Putamen (tissue), 1 donor: ENCODE measurements around the gene NPTXR.
"Not testable (repeated sequence)": the region's sequence is repeated elsewhere in the genome, so short reads cannot be mapped to it uniquely, and the experiment has no call there.

Experiments used
- DNase-seq: peaks from one replicate; pipeline ENCODE4 v3.0.0-alpha.2; 2016; ENCODE audit warnings: low spot score

Gene NPTXR

GRCh38 chr22:38831166-38831945 is 12.5 kb downstream of the NPTXR start:
- no peak for DNase-seq

DNA sequence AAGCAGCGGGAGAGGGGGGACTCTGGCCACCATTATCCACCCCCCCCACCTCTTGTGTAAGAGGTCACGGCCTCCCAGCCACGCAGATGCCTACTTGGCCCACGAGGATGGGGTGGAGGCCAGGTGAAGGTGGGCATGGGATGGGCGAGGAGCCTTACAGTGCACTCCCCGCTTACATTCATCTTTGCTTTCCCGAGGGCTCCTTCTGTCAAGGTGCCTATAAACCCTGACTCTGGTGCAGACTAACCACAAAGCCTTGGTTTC is 13.1 kb downstream of the NPTXR start:
- no peak for DNase-seq

GRCh38 chr22:38830026-38830844 is 13.6 kb downstream of the NPTXR start:
- DNase-seq: no peak

DNA sequence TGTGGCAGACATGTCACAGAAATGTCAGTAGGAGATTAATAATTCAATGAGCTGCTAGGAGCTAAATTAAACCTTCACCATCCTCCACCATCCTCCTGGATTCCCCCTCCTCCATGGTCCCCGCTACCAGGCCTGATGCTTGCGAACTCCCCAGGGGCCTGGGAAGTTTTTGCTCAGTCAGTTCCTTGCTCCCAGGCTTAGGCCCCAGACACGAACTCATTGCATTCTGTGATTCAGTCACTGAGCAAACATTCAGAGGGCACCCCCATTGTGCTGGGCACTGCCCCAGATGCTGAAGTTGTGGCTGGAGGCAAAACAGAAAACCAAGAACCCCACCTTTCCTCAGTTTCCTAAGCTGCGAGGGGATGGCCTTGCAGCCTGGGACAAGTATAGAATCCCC is 14.3 kb downstream of the NPTXR start:
- DNase-seq: no peak

GRCh38 chr22:38828616-38829205 is 15.1 kb downstream of the NPTXR start:
- no peak for DNase-seq

DNA sequence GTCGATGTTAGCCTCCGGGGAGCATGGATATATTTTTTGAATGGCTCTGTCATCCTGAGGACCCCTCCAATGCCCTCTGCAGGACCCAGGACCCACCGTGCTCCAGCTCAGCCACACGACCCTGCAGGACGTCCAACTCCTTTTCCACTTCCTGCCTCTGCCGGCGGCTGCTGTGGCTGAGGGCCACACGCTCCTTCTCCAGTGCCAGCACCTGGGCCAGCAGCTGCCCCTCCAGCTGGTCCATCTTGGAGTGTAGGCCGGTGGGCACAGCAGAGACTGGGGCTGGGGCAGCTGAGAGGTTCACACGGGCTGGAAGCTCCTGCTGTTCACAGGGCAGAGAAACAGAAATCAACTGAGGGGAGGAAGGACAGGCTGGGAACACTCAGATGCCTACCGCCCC is 15.6 kb downstream of the NPTXR start:
- no peak for DNase-seq

GRCh38 chr22:38827510-38827909 is 16.3 kb downstream of the NPTXR start:
- DNase-seq: no peak

- DNase-seq: no peak
Observed at GRCh38 chr22:38826801-38827200, 17.0 kb downstream of the NPTXR start.

- no peak for DNase-seq
Observed at GRCh38 chr22:38826386-38826785, 17.4 kb downstream of the NPTXR start.

DNA sequence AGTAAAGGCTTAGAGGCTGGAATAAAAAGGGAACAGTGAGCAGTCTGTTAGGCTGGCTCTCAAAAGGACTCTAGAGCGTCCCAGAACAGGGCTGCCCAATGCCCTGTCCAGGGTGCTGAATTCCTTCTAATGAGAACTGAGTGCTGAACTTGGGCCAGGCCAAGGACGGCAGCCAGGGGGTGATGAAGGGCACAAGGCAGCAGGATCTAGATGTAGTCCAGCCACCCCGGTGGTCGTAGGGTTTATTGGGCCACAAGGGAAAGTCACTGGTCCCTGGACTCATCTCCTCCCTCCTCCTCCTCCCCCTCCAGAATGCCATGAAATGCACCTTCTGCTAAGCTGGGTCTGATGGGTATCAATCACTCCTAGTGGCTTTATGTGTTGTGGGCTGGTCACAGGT is 19.2 kb downstream of the NPTXR start:
- peak; percentile 65 for DNase-seq

DNA sequence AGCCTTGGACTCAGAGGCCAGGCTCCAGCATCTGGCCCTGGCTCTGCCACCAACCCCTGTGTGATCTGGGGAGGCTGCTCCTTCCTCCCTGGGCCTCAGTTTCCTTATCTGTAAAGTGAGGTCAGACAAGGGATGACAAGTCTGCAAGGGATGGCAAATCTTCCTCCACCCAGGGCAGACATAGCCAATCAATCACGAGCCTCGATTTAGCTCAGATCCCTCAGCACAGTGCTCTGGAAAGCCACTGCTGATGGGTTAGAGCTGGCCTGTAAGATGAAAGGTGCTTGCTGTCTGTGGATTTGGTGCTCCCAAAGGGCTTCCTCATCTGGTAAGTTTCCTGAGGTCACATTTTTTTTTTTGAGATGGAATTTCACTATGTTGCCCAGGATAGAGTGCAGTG is 20.2 kb downstream of the NPTXR start:
- no peak for DNase-seq

GRCh38 chr22:38823076-38823475 is 20.8 kb downstream of the NPTXR start:
- DNase-seq: no peak

- DNase-seq: no peak
Observed at GRCh38 chr22:38820020-38820419, 23.8 kb downstream of the NPTXR start.

- no peak for DNase-seq
Observed at GRCh38 chr22:38819387-38819940, 24.4 kb downstream of the NPTXR start.

GRCh38 chr22:38817196-38817595 is 26.6 kb downstream of the NPTXR start:
- no peak for DNase-seq

DNA sequence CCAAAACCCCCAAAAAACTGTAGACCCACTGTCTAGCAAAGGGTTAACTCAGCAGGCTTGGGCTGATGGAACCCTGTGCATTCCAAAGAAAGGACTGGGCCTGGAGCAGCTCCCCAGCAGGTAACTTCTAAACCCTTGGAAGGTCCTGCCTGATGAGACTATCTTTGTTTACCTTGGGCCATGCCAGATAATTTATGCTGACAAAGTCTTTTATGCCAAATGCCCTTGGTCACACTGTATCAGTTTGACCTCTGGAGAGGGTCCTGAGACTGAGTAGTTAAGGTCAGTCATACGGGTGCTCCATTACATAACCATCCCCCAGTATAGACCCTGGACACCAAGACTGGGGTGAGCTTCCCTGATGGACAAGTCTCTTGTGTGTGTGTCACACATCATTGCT is 28.0 kb downstream of the NPTXR start:
- no peak for DNase-seq

DNA sequence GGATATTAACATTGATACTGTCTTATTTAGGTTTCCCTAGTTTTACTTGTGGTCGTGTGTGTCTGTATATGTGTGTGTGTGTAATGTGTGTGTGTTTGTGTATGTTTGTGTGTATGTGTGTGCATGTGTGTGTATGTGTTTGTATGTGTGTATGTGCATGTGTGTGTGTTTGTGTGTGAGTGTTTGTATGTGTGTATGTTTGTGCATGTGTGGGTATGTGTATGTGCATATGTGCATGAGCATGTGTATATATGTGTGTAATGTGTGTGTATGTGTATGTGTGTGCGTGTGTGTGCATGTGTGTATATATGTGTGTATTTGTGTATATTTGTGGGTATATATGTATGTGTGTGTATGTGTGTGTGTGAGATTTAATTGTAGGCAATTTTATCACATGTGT is 32.6 kb downstream of the NPTXR start:
- no peak for DNase-seq

GRCh38 chr22:38805041-38805593 is 38.7 kb downstream of the NPTXR start:
- not testable (repeated sequence) for DNase-seq

DNA sequence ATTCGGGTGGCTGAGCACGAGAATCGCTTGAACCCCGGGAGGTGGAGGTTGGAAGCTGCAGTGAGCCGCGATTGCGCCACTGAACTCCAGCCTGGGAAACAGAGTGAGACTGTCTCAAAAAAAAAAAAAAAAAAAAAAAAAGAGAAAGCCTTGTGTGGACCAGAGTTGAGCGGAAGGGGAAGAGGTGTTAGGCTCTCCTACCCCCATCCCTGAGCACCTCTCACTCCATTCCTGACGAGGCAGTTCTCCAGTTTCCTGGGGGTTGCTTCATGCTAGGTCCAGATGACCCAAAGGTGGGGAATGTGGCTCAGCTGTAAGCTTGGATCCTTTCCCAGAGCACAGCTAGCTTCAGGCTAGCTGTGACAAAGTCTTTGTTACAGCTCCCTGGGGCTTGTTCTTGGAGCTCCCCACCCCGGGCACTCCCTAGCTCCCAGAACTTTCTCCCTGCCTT is 41.1 kb downstream of the NPTXR start:
- DNase-seq: no peak

- DNase-seq: no peak
Observed at GRCh38 chr22:38799265-38800002, 44.4 kb downstream of the NPTXR start.

DNA sequence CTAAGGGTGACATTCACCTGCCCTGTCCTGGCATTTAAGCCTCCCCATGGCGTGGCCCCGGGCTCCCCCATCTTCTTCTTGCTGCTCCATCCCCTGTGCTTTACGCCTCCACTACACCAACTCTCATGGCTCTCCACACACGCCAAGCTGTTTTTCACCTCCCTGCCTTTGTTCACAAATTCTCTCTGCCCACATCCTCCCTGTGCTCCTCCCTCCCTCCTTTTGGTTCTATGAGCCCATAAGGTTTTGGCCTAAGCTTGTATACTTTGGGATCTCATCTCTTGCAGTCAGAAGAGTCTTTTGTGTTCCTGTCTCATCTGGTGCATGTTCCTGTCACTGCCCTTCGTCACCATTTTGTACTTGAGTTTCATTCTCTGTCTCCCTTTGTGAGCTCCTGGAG is 45.3 kb downstream of the NPTXR start:
- no peak for DNase-seq
